Measurements from ENCODE around the gene PPIF.
A peak's percentile ranks its signal among the peaks of the same experiment; 100 is the strongest.

PPIF gene

GRCh38 chr10:79339266-79339665 lies 8.0 kb upstream of the PPIF start:
- Histone ChIP-seq H3K4me1 (ENCODE audit: control insufficient read depth in 2 of 2, insufficient read depth in 2 of 2, low read length in 2 of 2) (peaks cover 5 to 11% of the 10 kb centered on the region in 2 donors), H3K36me3 (ENCODE audit: control insufficient read depth in 2 of 2, insufficient read depth in 2 of 2, low read length in 2 of 2) (no peaks in the 10 kb centered on the region), H3K9ac (ENCODE audit: low read depth in 1 of 2, low read length in 2 of 2) (no peak overlapping the region), H3K4me3 (ENCODE audit: low read length in 2 of 2) (no peak overlapping the region), H3K9me3 (ENCODE audit: control insufficient read depth in 2 of 2, low read length in 2 of 2) (no peaks in the 10 kb centered on the region), H3K27ac (ENCODE audit: low read depth in 2 of 2, low read length in 2 of 2) (no peak overlapping the region), H3K27me3 (ENCODE audit: control insufficient read depth in 2 of 2, insufficient read depth in 2 of 2, low read length in 2 of 2) (no peaks in the 10 kb centered on the region)

GRCh38 chr10:79340646-79341244 lies 6.5 kb upstream of the PPIF start:
- Histone ChIP-seq H3K36me3 (ENCODE audit: control insufficient read depth in 2 of 2, insufficient read depth in 2 of 2, low read length in 2 of 2) (no peaks in the 10 kb centered on the region), H3K9ac (ENCODE audit: low read depth in 1 of 2, low read length in 2 of 2) (no peak overlapping the region), H3K27ac (ENCODE audit: low read depth in 2 of 2, low read length in 2 of 2) (no peak overlapping the region), H3K27me3 (ENCODE audit: control insufficient read depth in 2 of 2, insufficient read depth in 2 of 2, low read length in 2 of 2) (no peaks in the 10 kb centered on the region), H3K4me1 (ENCODE audit: control insufficient read depth in 2 of 2, insufficient read depth in 2 of 2, low read length in 2 of 2) (peaks cover 5 to 11% of the 10 kb centered on the region in 2 donors), H3K4me3 (ENCODE audit: low read length in 2 of 2) (no peak overlapping the region), H3K9me3 (ENCODE audit: control insufficient read depth in 2 of 2, low read length in 2 of 2) (no peaks in the 10 kb centered on the region)

GRCh38 chr10:79342295-79342761 lies 4.9 kb upstream of the PPIF start:
- no peak overlapping the region for H3K9ac ChIP-seq (ENCODE audit: low read depth in 1 of 2, low read length in 2 of 2)
- H3K4me3 ChIP-seq (ENCODE audit: low read length in 2 of 2), result no peak overlapping the region
- H3K36me3 ChIP-seq (ENCODE audit: control insufficient read depth in 2 of 2, insufficient read depth in 2 of 2, low read length in 2 of 2), result no peaks in the 10 kb centered on the region
- peaks cover 8 to 13% of the 10 kb centered on the region in 2 donors for H3K4me1 ChIP-seq (ENCODE audit: control insufficient read depth in 2 of 2, insufficient read depth in 2 of 2, low read length in 2 of 2)
- H3K27ac ChIP-seq (ENCODE audit: low read depth in 2 of 2, low read length in 2 of 2), result no peak overlapping the region
- H3K27me3 ChIP-seq (ENCODE audit: control insufficient read depth in 2 of 2, insufficient read depth in 2 of 2, low read length in 2 of 2), result no peaks in the 10 kb centered on the region
- no peaks in the 10 kb centered on the region for H3K9me3 ChIP-seq (ENCODE audit: control insufficient read depth in 2 of 2, low read length in 2 of 2)

GRCh38 chr10:79342811-79343561 lies 4.3 kb upstream of the PPIF start:
- Histone ChIP-seq H3K4me1 (ENCODE audit: control insufficient read depth in 2 of 2, insufficient read depth in 2 of 2, low read length in 2 of 2) (peaks cover 9 to 17% of the 10 kb centered on the region in 2 donors), H3K9ac (ENCODE audit: low read depth in 1 of 2, low read length in 2 of 2) (no peak overlapping the region)

GRCh38 chr10:79344502-79345195 lies 2.6 kb upstream of the PPIF start:
- no peak overlapping the region for H3K27ac ChIP-seq (ENCODE audit: low read depth in 2 of 2, low read length in 2 of 2)
- H3K9ac ChIP-seq (ENCODE audit: low read depth in 1 of 2, low read length in 2 of 2), result no peak overlapping the region

More at GRCh38 chr10:79342811-79343561, 4.3 kb upstream of the PPIF start:
- Histone ChIP-seq H3K27ac (ENCODE audit: low read depth in 2 of 2, low read length in 2 of 2) (no peak overlapping the region), H3K27me3 (ENCODE audit: control insufficient read depth in 2 of 2, insufficient read depth in 2 of 2, low read length in 2 of 2) (no peaks in the 10 kb centered on the region), H3K4me3 (ENCODE audit: low read length in 2 of 2) (no peak overlapping the region), H3K9me3 (ENCODE audit: control insufficient read depth in 2 of 2, low read length in 2 of 2) (no peaks in the 10 kb centered on the region), H3K36me3 (ENCODE audit: control insufficient read depth in 2 of 2, insufficient read depth in 2 of 2, low read length in 2 of 2) (no peaks in the 10 kb centered on the region)

GRCh38 chr10:79345241-79346011 lies 1.8 kb upstream of the PPIF start:
- Histone ChIP-seq H3K9me3 (ENCODE audit: control insufficient read depth in 2 of 2, low read length in 2 of 2) (no peaks in the 10 kb centered on the region), H3K27me3 (ENCODE audit: control insufficient read depth in 2 of 2, insufficient read depth in 2 of 2, low read length in 2 of 2) (no peaks in the 10 kb centered on the region), H3K36me3 (ENCODE audit: control insufficient read depth in 2 of 2, insufficient read depth in 2 of 2, low read length in 2 of 2) (peaks cover 13 to 15% of the 10 kb centered on the region in 2 donors), H3K4me3 (ENCODE audit: low read length in 2 of 2) (no peak overlapping the region), H3K9ac (ENCODE audit: low read depth in 1 of 2, low read length in 2 of 2) (no peak overlapping the region), H3K4me1 (ENCODE audit: control insufficient read depth in 2 of 2, insufficient read depth in 2 of 2, low read length in 2 of 2) (peaks cover 23 to 28% of the 10 kb centered on the region in 2 donors), H3K27ac (ENCODE audit: low read depth in 2 of 2, low read length in 2 of 2) (no peak overlapping the region)

More at GRCh38 chr10:79344502-79345195, 2.6 kb upstream of the PPIF start:
- Histone ChIP-seq H3K9me3 (ENCODE audit: control insufficient read depth in 2 of 2, low read length in 2 of 2) (no peaks in the 10 kb centered on the region), H3K36me3 (ENCODE audit: control insufficient read depth in 2 of 2, insufficient read depth in 2 of 2, low read length in 2 of 2) (peaks cover 5 to 7% of the 10 kb centered on the region in 2 donors), H3K4me3 (ENCODE audit: low read length in 2 of 2) (no peak overlapping the region), H3K27me3 (ENCODE audit: control insufficient read depth in 2 of 2, insufficient read depth in 2 of 2, low read length in 2 of 2) (no peaks in the 10 kb centered on the region), H3K4me1 (ENCODE audit: control insufficient read depth in 2 of 2, insufficient read depth in 2 of 2, low read length in 2 of 2) (peaks cover 23 to 28% of the 10 kb centered on the region in 2 donors)

- peaks cover 23 to 28% of the 10 kb centered on the region in 2 donors for H3K4me1 ChIP-seq (ENCODE audit: control insufficient read depth in 2 of 2, insufficient read depth in 2 of 2, low read length in 2 of 2)
These were observed 1.3 kb upstream of the PPIF start for GRCh38 chr10:79346012-79346340.

GRCh38 chr10:79346388-79347225 lies 662 bp upstream of the PPIF start:
- no peaks in the 10 kb centered on the region for H3K27me3 ChIP-seq (ENCODE audit: control insufficient read depth in 2 of 2, insufficient read depth in 2 of 2, low read length in 2 of 2)
- no peak overlapping the region for H3K27ac ChIP-seq (ENCODE audit: low read depth in 2 of 2, low read length in 2 of 2)
- peak overlapping the region in 1 of 2 donors; percentile 82 for H3K4me3 ChIP-seq (ENCODE audit: low read length in 2 of 2)
- peak overlapping the region in 1 of 2 donors; percentile 32 for H3K9ac ChIP-seq (ENCODE audit: low read depth in 1 of 2, low read length in 2 of 2)
- no peaks in the 10 kb centered on the region for H3K9me3 ChIP-seq (ENCODE audit: control insufficient read depth in 2 of 2, low read length in 2 of 2)
- peaks cover 17 to 25% of the 10 kb centered on the region in 2 donors for H3K36me3 ChIP-seq (ENCODE audit: control insufficient read depth in 2 of 2, insufficient read depth in 2 of 2, low read length in 2 of 2)
- peaks cover 23 to 28% of the 10 kb centered on the region in 2 donors for H3K4me1 ChIP-seq (ENCODE audit: control insufficient read depth in 2 of 2, insufficient read depth in 2 of 2, low read length in 2 of 2)

More at GRCh38 chr10:79346012-79346340, 1.3 kb upstream of the PPIF start:
- H3K9me3 ChIP-seq (ENCODE audit: control insufficient read depth in 2 of 2, low read length in 2 of 2), result no peaks in the 10 kb centered on the region
- no peaks in the 10 kb centered on the region for H3K27me3 ChIP-seq (ENCODE audit: control insufficient read depth in 2 of 2, insufficient read depth in 2 of 2, low read length in 2 of 2)
- H3K4me3 ChIP-seq (ENCODE audit: low read length in 2 of 2), result no peak overlapping the region
- H3K9ac ChIP-seq (ENCODE audit: low read depth in 1 of 2, low read length in 2 of 2), result no peak overlapping the region
- peaks cover 14 to 20% of the 10 kb centered on the region in 2 donors for H3K36me3 ChIP-seq (ENCODE audit: control insufficient read depth in 2 of 2, insufficient read depth in 2 of 2, low read length in 2 of 2)
- no peak overlapping the region for H3K27ac ChIP-seq (ENCODE audit: low read depth in 2 of 2, low read length in 2 of 2)

All from mucosa of rectum (tissue), 2 donors.